DND-41 (cell line): ENCODE measurements around the gene TMEM51.

Source experiments
- ATAC-seq: fragments of 200-7000 bp; cut with Tn5 transposase; 3 replicates; pipeline ENCODE4 v1.9.1; 2021; ENCODE audit warnings: low read depth; ENCODE audit not compliant: insufficient read depth
- DNase-seq: peaks from one replicate; pipeline ENCODE4 v3.0.0-alpha.2; 2020
- H2AFZ ChIP-seq: 2 replicates; pipeline ENCODE4 v1.6.0; 2012; ENCODE audit warnings: low read depth, low read length
- H3K27ac ChIP-seq: 2 replicates; pipeline ENCODE4 v1.5.1; 2012; ENCODE audit warnings: low read length, inconsistent platforms
- H3K27me3 ChIP-seq: fragments of 200-600 bp; sonication (generic); 2 replicates; pipeline ENCODE4 v1.6.0; 2012; ENCODE audit warnings: low read length, mild to moderate bottlenecking, inconsistent platforms; ENCODE audit not compliant: insufficient read depth, poor library complexity
- H3K36me3 ChIP-seq: 2 replicates; pipeline ENCODE4 v1.5.1; 2012; ENCODE audit warnings: low read length, inconsistent platforms; ENCODE audit not compliant: insufficient read depth
- H3K4me1 ChIP-seq: 2 replicates; pipeline ENCODE4 v1.5.1; 2012; ENCODE audit warnings: mild to moderate bottlenecking, low read length; ENCODE audit not compliant: insufficient read depth
- H3K4me2 ChIP-seq: 2 replicates; pipeline ENCODE4 v1.6.0; 2012; ENCODE audit warnings: mild to moderate bottlenecking, moderate library complexity, low read length, inconsistent platforms; ENCODE audit not compliant: insufficient read depth
- H3K4me3 ChIP-seq, 2 experiments: fragments of 200-600 bp in 1 of 2; shearing (Covaris generic) in 1 of 2; 2 replicates each; pipeline ENCODE4 v1.5.1; 2012 to 2016; ENCODE audit warnings: inconsistent platforms in 2 of 2, low read length in 2 of 2, mild to moderate bottlenecking in 2 of 2, low read depth in 1 of 2, moderate library complexity in 1 of 2
- H3K79me2 ChIP-seq: 2 replicates; pipeline ENCODE4 v1.6.0; 2012; ENCODE audit warnings: low read length, inconsistent platforms; ENCODE audit not compliant: insufficient read depth
- H3K9ac ChIP-seq: 2 replicates; pipeline ENCODE4 v1.6.0; 2012; ENCODE audit warnings: low read depth, mild to moderate bottlenecking, inconsistent platforms, low read length, moderate library complexity
- H3K9me3 ChIP-seq: 2 replicates; pipeline ENCODE4 v1.5.1; 2012; ENCODE audit warnings: low read length, moderate library complexity, mild to moderate bottlenecking, inconsistent platforms; ENCODE audit not compliant: insufficient read depth, severe bottlenecking
- H4K20me1 ChIP-seq: 2 replicates; pipeline ENCODE4 v1.6.0; 2012; ENCODE audit warnings: low read length; ENCODE audit not compliant: insufficient read depth
- EZH2 ChIP-seq: IDR thresholded peaks from 3 replicates; pipeline ENCODE4 v1.6.1; 2012; ENCODE audit warnings: borderline replicate concordance, low read depth, mild to moderate bottlenecking, moderate library complexity, low read length, inconsistent platforms; ENCODE audit not compliant: severe bottlenecking
- TF ChIP-seq, protein P1 (sequence below): IDR thresholded peaks from 2 replicates; pipeline ENCODE4 v1.5.1; 2012; ENCODE audit warnings: borderline replicate concordance, low read length, moderate library complexity, mild to moderate bottlenecking; ENCODE audit not compliant: poor library complexity, severe bottlenecking; ENCODE audit errors: extremely low read depth

The TMEM51 gene

DNA sequence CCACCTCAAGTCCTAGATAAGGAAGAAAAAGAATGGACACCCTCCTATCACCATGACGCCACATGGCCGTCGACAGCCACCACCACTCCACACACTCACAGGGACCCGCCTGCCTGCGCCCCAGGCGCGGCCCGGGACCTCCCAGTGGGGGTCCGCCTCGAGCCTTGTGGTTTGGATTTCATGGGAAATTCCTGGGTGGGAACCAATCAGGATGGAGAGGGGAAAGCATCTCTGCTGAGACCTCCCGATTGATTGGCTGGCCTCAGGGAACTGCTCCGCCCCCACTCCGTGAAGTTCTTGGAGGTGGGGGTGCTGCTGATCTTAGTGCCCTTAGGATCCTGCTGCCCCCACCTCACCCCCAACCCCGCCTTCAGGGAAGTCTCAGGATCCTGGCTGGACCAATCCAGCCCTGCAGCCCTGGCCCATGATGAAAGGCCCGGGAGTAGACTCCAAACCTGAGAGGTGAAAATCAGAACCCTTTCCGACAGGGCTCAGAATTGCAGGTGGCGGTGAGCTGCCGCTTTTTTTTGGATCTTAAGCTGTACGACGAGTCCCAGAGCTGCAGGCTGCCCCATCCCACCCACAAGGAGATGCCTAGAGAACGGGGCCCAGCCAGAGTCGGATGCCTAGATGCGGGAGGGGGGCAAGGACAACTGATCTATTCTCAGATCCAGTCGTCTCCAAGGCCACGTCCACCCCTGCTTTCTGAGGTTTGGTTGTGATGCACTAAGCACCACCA lies 29.0 kb upstream of the TMEM51 start:
- no peaks in the 10 kb centered on the region for H3K36me3 ChIP-seq
- ATAC-seq (no peak), DNase-seq (no peak)
- no peak overlapping the region for H3K4me3 ChIP-seq
- H3K27me3 ChIP-seq = no peaks in the 10 kb centered on the region
- H3K4me2 ChIP-seq = no peak overlapping the region
- no peak overlapping the region for H2AFZ ChIP-seq
- H4K20me1 ChIP-seq = no peaks in the 10 kb centered on the region; the same call in 1 of the 2 replicates
- no peaks in the 10 kb centered on the region for H3K4me1 ChIP-seq
- H3K9me3 ChIP-seq = no peaks in the 10 kb centered on the region
- no peak overlapping the region for H3K27ac ChIP-seq
- no peaks in the 10 kb centered on the region for H3K79me2 ChIP-seq
- TF ChIP-seq, protein P1, sequence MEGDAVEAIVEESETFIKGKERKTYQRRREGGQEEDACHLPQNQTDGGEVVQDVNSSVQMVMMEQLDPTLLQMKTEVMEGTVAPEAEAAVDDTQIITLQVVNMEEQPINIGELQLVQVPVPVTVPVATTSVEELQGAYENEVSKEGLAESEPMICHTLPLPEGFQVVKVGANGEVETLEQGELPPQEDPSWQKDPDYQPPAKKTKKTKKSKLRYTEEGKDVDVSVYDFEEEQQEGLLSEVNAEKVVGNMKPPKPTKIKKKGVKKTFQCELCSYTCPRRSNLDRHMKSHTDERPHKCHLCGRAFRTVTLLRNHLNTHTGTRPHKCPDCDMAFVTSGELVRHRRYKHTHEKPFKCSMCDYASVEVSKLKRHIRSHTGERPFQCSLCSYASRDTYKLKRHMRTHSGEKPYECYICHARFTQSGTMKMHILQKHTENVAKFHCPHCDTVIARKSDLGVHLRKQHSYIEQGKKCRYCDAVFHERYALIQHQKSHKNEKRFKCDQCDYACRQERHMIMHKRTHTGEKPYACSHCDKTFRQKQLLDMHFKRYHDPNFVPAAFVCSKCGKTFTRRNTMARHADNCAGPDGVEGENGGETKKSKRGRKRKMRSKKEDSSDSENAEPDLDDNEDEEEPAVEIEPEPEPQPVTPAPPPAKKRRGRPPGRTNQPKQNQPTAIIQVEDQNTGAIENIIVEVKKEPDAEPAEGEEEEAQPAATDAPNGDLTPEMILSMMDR = no peak
- TF ChIP-seq EZH2 = no peak
- H3K9ac ChIP-seq = no peak overlapping the region

DNA sequence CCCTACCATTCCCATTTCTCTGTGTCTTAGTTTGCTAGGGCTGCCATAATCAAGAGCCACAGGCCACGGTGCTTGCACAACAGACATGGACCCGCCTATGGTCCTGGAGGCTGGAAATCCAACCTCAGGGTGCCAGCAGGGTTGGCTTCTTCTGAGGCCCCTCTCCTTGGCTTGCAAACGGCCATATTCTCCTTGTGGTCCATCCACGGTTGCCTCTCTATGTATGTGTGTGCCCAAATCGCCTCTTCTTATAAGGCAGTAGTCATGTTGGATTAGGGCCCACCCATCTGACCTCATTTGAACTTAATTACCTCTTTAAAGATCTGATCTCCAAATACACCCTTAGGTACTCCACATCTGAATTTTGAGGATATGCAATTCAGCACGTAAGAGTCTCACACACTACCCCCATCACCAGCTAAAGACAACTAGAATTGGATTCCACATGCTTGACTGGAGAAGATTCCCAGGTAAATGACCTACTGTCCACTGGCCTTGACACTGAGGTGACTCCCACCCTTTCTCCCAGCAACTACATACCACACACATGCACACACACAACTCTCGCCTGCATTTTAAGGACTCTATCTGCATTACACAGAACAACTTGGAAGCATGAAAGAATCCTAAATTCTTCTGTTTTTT lies 28.3 kb upstream of the TMEM51 start:
- H3K9me3 ChIP-seq = no peaks in the 10 kb centered on the region

DNA sequence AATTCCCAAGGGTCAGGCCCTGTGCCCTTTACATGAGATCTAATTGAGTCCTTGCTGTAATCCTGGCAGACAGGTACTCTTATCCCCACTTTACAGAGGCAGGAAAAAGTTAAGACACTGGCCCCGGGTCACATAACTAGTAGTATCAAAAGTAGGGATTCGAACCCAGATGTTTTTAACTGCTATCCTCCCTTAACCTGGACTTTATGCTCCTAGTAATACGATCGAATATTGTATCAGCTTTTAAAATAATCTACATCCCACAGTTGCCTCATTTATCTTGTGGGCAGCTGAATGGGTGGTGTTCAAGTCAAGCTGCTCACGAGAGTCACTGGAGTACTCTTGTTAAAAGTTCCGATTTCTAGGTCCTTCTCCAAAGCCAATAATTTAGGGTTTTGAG lies 25.5 kb upstream of the TMEM51 start:
- no peaks in the 10 kb centered on the region for H3K79me2 ChIP-seq
- no peaks in the 10 kb centered on the region for H3K36me3 ChIP-seq
- no peaks in the 10 kb centered on the region for H3K4me1 ChIP-seq
- no peaks in the 10 kb centered on the region for H4K20me1 ChIP-seq
- H3K4me2 ChIP-seq = no peak overlapping the region
- DNase-seq (no peak), ATAC-seq (no peak)
- H2AFZ ChIP-seq = no peak overlapping the region
- no peak overlapping the region for H3K4me3 ChIP-seq
- peaks cover 2% of the 10 kb centered on the region for H3K27me3 ChIP-seq
- H3K27ac ChIP-seq = no peak overlapping the region
- no peak for TF ChIP-seq EZH2
- no peaks in the 10 kb centered on the region for H3K9me3 ChIP-seq
- H3K9ac ChIP-seq = no peak overlapping the region

More for the DNA sequence above, 28.3 kb upstream of the TMEM51 start:
- H3K27ac ChIP-seq = no peak overlapping the region
- no peaks in the 10 kb centered on the region for H3K36me3 ChIP-seq
- H3K4me2 ChIP-seq = no peak overlapping the region
- H3K79me2 ChIP-seq = no peaks in the 10 kb centered on the region
- no peak for ATAC-seq
- H3K4me3 ChIP-seq = no peak overlapping the region
- no peak for DNase-seq
- no peaks in the 10 kb centered on the region for H3K27me3 ChIP-seq
- TF ChIP-seq, protein P1 = no peak
- no peak for TF ChIP-seq EZH2
- H2AFZ ChIP-seq = no peak overlapping the region
- no peaks in the 10 kb centered on the region; the same call in 1 of the 2 replicates for H4K20me1 ChIP-seq
- H3K9ac ChIP-seq = no peak overlapping the region
- no peaks in the 10 kb centered on the region for H3K4me1 ChIP-seq
